ENCODE results near the gene VWC2L. TPM values are rescaled to one million over a fixed set of nuclear protein-coding genes. Genes with fewer than 3 reads are reported as not detected.

VWC2L gene
- total and polyA plus RNA-seq, 10 donors: not detected

DNA sequence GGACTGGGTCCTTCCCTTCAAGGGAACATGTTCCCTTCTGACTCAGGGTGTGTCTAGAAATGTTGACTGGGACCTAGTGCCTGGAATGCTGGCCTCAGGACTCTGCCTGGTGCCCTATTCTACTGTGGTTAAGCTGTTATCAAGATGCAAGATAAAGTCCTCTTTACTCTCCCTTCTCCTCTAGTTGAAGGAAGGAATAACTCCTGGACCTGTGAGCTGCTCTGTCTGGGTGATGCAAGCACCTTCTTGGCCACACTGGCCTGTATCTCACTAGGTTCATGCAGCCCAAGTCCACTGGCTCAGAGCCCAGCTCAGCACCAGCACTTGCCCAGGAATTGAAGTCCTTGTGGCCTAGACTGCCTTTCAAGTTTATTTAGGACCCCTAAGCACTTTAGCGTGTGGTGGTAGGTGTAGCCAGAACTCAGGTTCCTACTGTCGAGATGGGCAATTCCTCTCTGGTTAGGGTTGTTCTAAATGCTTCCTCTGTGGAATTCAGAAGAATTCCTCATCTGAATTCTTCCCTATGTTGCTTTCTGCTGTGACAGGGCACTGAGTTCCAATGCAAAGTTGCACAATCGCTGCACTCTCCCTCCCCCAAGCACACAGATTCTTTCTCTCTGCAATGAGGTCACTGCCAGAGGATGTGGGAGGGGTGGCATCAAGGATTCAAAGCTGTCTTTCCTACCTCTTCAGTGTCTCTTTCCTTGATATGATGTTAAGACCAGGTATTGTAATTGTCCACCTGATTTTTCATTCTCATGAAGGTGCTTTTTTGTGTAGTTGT is 54.7 kb downstream of the VWC2L start:
- intact Hi-C loops (cut with DNase I; ENCODE audit: low total_unique reads): no loop called here
- Histone ChIP-seq H3K4me1 (no peaks in the 10 kb centered on the region), H3K4me3 (no peak overlapping the region), H3K9me3 (peaks cover 0 to 29% (median 11%) of the 10 kb centered on the region in 8 donors), H3K27ac (peak overlapping the region in 1 of 8 donors; percentile 21), H3K36me3 (no peaks in the 10 kb centered on the region), H3K27me3 (replicated peaks in 1 of 7) (no peaks in the 10 kb centered on the region)
- no peak for DNase-seq
- no peak for TF ChIP-seq POLR2AphosphoS5 (IDR thresholded peaks at IDR 0.05)
- no peak for TF ChIP-seq POLR2A (IDR thresholded peaks at IDR 0.05)
- TF ChIP-seq, protein P1, sequence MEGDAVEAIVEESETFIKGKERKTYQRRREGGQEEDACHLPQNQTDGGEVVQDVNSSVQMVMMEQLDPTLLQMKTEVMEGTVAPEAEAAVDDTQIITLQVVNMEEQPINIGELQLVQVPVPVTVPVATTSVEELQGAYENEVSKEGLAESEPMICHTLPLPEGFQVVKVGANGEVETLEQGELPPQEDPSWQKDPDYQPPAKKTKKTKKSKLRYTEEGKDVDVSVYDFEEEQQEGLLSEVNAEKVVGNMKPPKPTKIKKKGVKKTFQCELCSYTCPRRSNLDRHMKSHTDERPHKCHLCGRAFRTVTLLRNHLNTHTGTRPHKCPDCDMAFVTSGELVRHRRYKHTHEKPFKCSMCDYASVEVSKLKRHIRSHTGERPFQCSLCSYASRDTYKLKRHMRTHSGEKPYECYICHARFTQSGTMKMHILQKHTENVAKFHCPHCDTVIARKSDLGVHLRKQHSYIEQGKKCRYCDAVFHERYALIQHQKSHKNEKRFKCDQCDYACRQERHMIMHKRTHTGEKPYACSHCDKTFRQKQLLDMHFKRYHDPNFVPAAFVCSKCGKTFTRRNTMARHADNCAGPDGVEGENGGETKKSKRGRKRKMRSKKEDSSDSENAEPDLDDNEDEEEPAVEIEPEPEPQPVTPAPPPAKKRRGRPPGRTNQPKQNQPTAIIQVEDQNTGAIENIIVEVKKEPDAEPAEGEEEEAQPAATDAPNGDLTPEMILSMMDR (IDR thresholded peaks at IDR 0.05 in 8 of 11, conservative IDR thresholded peaks at IDR 0.05 in 3 of 11): no peak
- WGBS, 5 donors: 66 to 81% (median 73%) methylated on average over 3 of the region's 3 CpGs

DNA sequence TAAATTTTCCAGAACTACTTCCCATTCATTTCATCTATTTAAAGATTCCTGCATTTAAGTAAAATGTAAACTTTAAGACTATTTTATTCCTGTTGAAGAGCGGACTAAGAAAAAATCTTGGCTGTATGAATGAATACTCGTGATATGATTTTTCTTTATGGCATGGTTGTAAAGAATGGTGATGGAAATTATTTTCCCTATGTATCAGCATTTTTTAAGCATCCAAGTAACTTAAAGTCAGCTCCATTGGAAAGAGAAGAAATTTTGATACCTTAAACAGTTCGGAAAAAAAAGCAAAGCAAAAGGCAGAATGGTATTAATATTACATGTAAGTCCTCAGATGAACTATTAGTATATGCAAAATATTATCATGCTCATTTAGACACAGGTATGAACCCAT is 58.9 kb downstream of the VWC2L start:
- H3K4me1 ChIP-seq: no peaks in the 10 kb centered on the region
- no peaks in the 10 kb centered on the region for H3K27me3 ChIP-seq (replicated peaks in 1 of 7)
- H3K27ac ChIP-seq: no peak overlapping the region
- H3K4me3 ChIP-seq: no peak overlapping the region
- no peak for DNase-seq
- no peaks in the 10 kb centered on the region for H3K36me3 ChIP-seq
- H3K9me3 ChIP-seq: peaks cover 0 to 5% (median 0%) of the 10 kb centered on the region in 8 donors
- TF ChIP-seq, protein P1 (IDR thresholded peaks at IDR 0.05 in 8 of 11, conservative IDR thresholded peaks at IDR 0.05 in 3 of 11): no peak
- TF ChIP-seq POLR2A (IDR thresholded peaks at IDR 0.05) (no peak), POLR2AphosphoS5 (IDR thresholded peaks at IDR 0.05) (no peak)
- intact Hi-C loops (cut with DNase I; ENCODE audit: low total_unique reads): no loop called here
- 82 to 94% (median 86%) methylated on average over 3 of the region's 3 CpGs for WGBS, 5 donors

DNA sequence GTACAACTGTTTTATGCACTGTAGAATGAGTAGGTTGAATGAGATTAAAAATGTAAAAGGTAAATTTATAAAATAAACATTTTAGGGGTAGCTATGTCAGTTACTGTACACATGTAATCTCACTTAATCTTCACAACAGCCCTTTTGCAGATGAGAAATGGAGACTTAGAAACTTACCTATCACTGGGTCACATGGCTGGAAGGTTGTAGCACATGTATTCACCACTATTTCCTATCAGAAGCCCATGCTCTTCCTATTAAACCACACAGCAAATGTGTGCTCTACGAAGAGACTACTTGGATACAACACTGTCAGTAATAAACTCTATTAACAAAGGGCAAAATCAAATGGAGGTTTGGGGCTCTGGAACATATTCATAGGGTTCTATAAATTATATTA is 60.5 kb downstream of the VWC2L start:
- 62 to 78% (median 66%) methylated on average over 1 of the region's 1 CpG for WGBS, 5 donors
- Histone ChIP-seq H3K27ac (no peak overlapping the region), H3K36me3 (no peaks in the 10 kb centered on the region), H3K4me1 (no peaks in the 10 kb centered on the region), H3K9me3 (no peaks in the 10 kb centered on the region), H3K4me3 (no peak overlapping the region), H3K27me3 (replicated peaks in 1 of 7) (no peaks in the 10 kb centered on the region)
- TF ChIP-seq POLR2AphosphoS5 (IDR thresholded peaks at IDR 0.05) (no peak), POLR2A (IDR thresholded peaks at IDR 0.05) (no peak)
- TF ChIP-seq, protein P1 (IDR thresholded peaks at IDR 0.05 in 8 of 11, conservative IDR thresholded peaks at IDR 0.05 in 3 of 11): no peak
- DNase-seq: no peak
- intact Hi-C loops (cut with DNase I; ENCODE audit: low total_unique reads): no loop called here

DNA sequence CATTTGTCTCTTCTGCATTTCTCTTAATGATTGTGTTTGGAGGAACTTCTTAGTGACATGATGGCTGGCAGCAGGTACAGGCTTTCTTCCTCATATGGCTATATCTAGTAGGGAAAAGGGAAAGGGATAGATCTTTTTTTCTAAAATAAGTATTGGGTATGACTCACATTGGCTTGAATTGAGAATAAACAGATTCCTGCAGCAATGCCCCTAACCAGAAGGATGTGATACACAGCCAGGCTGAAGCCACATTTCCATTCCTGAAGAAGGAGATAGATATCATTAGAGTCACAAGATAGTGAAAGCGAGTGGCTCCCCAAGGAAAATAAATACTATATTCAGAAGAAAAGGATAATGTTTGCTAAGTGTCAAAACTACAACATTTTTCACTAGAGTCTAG is 61.1 kb downstream of the VWC2L start:
- TF ChIP-seq, protein P1 (IDR thresholded peaks at IDR 0.05 in 8 of 11, conservative IDR thresholded peaks at IDR 0.05 in 3 of 11): no peak
- no peak for TF ChIP-seq POLR2A (IDR thresholded peaks at IDR 0.05)
- TF ChIP-seq POLR2AphosphoS5 (IDR thresholded peaks at IDR 0.05): no peak
- 89 to 98% (median 93%) methylated on average over 1 of the region's 1 CpG for WGBS, 5 donors
- no peak for DNase-seq
- H3K9me3 ChIP-seq: no peaks in the 10 kb centered on the region
- no peaks in the 10 kb centered on the region for H3K27me3 ChIP-seq (replicated peaks in 1 of 7)
- H3K4me1 ChIP-seq: no peaks in the 10 kb centered on the region
- intact Hi-C loops (cut with DNase I; ENCODE audit: low total_unique reads): no loop called here
- no peak overlapping the region for H3K4me3 ChIP-seq
- H3K27ac ChIP-seq: no peak overlapping the region
- H3K36me3 ChIP-seq: no peaks in the 10 kb centered on the region

Measured in spleen (tissue), 11 donors.